Measurements from ENCODE around the gene PLCE1.
"Not testable (repeated sequence)": the region's sequence is repeated elsewhere in the genome, so short reads cannot be mapped to it uniquely, and the experiment has no call there.

Gene PLCE1

GRCh38 chr10:93954726-93955363, 38.9 kb upstream of the PLCE1 start:
- in situ Hi-C loops (cut with MboI; ENCODE audit: low sequenced_read_pairs, unreplicated experiment): no loop called here
- no peak for DNase-seq (ENCODE audit: low spot score)
- TF ChIP-seq, protein P1, sequence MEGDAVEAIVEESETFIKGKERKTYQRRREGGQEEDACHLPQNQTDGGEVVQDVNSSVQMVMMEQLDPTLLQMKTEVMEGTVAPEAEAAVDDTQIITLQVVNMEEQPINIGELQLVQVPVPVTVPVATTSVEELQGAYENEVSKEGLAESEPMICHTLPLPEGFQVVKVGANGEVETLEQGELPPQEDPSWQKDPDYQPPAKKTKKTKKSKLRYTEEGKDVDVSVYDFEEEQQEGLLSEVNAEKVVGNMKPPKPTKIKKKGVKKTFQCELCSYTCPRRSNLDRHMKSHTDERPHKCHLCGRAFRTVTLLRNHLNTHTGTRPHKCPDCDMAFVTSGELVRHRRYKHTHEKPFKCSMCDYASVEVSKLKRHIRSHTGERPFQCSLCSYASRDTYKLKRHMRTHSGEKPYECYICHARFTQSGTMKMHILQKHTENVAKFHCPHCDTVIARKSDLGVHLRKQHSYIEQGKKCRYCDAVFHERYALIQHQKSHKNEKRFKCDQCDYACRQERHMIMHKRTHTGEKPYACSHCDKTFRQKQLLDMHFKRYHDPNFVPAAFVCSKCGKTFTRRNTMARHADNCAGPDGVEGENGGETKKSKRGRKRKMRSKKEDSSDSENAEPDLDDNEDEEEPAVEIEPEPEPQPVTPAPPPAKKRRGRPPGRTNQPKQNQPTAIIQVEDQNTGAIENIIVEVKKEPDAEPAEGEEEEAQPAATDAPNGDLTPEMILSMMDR (IDR thresholded peaks at IDR 0.05; ENCODE audit: borderline replicate concordance, control extremely low read depth, extremely low read depth, insufficient read depth, missing control alignments): no peak

DNA sequence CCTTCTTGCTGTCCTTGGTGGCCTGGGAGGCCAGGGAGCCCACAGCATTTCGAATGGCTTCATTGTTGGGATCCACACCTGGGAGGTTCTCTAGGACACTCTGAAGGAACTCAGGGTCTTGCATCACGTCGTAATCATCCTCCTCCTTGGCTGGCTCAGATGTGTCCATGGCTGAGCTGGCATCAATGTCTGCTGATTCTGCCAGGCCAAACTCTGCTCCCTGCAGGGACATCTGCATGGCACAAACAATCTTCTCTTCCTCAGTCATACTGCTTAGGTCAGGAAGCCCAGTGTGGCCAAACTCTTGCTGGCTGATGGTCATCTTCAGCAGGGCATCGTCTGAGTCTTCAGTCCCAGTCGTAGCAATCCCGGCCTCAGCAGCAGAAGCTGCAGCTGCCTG, 34.9 kb upstream of the PLCE1 start:
- TF ChIP-seq, protein P1 (IDR thresholded peaks at IDR 0.05; ENCODE audit: borderline replicate concordance, control extremely low read depth, extremely low read depth, insufficient read depth, missing control alignments): no peak
- in situ Hi-C loops (cut with MboI; ENCODE audit: low sequenced_read_pairs, unreplicated experiment): no loop called here
- DNase-seq (ENCODE audit: low spot score): no peak

- DNase-seq (ENCODE audit: low spot score); in situ Hi-C loops (cut with MboI; ENCODE audit: low sequenced_read_pairs, unreplicated experiment): not testable (repeated sequence)
Observed at GRCh38 chr10:93960988-93961387, 32.7 kb upstream of the PLCE1 start.

DNA sequence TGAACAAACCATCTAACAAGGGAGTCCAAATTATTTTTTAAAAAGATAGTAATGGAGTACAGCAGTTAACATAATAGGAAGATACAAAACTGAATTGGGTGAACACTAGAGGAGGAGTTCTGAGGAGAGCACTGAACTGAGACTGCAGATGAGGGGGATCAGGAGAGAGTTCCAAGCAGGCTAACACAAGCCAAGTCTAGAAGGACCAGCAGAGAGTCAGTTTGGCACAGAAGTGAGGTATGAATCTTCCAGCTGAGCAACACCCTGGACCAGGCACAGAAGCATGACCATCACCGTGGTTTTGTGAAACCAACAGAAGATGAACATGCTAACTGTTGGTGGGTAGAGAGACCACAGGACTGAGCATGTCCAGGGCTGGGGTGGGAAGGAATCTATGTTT, 30.8 kb upstream of the PLCE1 start:
- TF ChIP-seq, protein P1 (IDR thresholded peaks at IDR 0.05; ENCODE audit: borderline replicate concordance, control extremely low read depth, extremely low read depth, insufficient read depth, missing control alignments): no peak
- in situ Hi-C loops (cut with MboI; ENCODE audit: low sequenced_read_pairs, unreplicated experiment): no loop called here
- no peak for DNase-seq (ENCODE audit: low spot score)

DNA sequence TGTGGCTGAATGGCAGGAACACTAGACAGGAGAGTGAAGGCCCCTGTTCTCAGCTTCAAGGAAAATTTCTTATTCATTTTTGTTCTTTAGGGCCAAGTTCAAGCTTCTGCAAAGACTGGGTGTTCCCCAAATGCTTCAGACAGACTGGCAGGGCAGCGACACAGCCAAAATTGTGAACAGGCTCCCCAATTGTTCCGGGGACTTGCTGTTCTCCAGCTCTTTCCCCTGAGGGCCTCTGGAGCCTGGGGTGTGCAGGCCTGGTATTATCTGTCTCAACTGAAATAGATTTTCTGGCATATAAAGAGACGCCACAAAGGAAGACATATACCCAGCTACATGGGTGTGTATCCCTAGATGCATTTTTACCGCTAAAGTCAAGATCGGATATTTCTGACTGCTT, 30.3 kb upstream of the PLCE1 start:
- DNase-seq (ENCODE audit: low spot score): no peak
- in situ Hi-C loops (cut with MboI; ENCODE audit: low sequenced_read_pairs, unreplicated experiment): no loop called here
- TF ChIP-seq, protein P1 (IDR thresholded peaks at IDR 0.05; ENCODE audit: borderline replicate concordance, control extremely low read depth, extremely low read depth, insufficient read depth, missing control alignments): no peak

GRCh38 chr10:93965911-93966310, 27.8 kb upstream of the PLCE1 start:
- DNase-seq (ENCODE audit: low spot score): no peak

DNA sequence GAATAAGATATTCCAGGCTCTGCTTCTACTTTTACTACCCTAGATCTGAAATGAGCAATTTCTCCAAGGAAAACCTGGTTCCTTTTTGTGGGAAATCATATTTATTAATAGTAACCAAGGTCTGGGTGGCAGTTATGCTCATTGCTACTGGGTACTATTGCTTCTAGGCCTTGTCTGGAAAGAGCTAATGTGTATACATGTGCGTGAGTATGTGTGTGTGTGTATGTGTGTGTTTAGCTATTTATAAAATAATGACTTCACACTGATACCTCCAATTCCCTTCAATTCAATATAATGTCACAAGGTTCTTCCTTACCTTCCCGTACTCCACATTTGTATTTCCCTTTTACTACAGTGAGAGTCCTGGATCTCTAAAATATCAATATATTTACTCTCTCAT, 26.0 kb upstream of the PLCE1 start:
- TF ChIP-seq, protein P1 (IDR thresholded peaks at IDR 0.05; ENCODE audit: borderline replicate concordance, control extremely low read depth, extremely low read depth, insufficient read depth, missing control alignments): no peak
- in situ Hi-C loops (cut with MboI; ENCODE audit: low sequenced_read_pairs, unreplicated experiment): no loop called here
- DNase-seq (ENCODE audit: low spot score): no peak

More at GRCh38 chr10:93965911-93966310, 27.8 kb upstream of the PLCE1 start:
- in situ Hi-C loops (cut with MboI; ENCODE audit: low sequenced_read_pairs, unreplicated experiment): no loop called here
- TF ChIP-seq, protein P1 (IDR thresholded peaks at IDR 0.05; ENCODE audit: borderline replicate concordance, control extremely low read depth, extremely low read depth, insufficient read depth, missing control alignments): no peak

Measured in GM13976 (cell line).